ENCODE data around the gene DCAF17. TPM values are rescaled to one million over a fixed set of nuclear protein-coding genes. Genes with fewer than 3 reads are reported as not detected.
"Not testable (repeated sequence)": the region's sequence is repeated elsewhere in the genome, so short reads cannot be mapped to it uniquely, and the experiment has no call there.

DCAF17 gene
- total RNA-seq, 1 experiment from 2014 or later: 20.8 TPM

- Mint-ChIP-seq H3K36me3 (ENCODE audit: insufficient read depth, unreplicated experiment) (peaks cover 6% of the 10 kb centered on the region), H3K27me3 (ENCODE audit: insufficient read depth, unreplicated experiment) (no peaks in the 10 kb centered on the region), H3K4me1 (ENCODE audit: insufficient read depth, unreplicated experiment) (peaks cover 38% of the 10 kb centered on the region), H3K9me3 (ENCODE audit: unreplicated experiment) (no peaks in the 10 kb centered on the region), H3K4me3 (ENCODE audit: unreplicated experiment) (no peak overlapping the region), H3K27ac (ENCODE audit: low read depth, unreplicated experiment) (peak overlapping the region; percentile 5)
- no TSS peak for BruUV-seq (replicated peaks)
- TF ChIP-seq CTCF (IDR thresholded peaks at IDR 0.05; ENCODE audit: unreplicated experiment): no peak
- CTCF ChIA-PET: interaction anchor here (0.5 to 2.2 kb wide), 5 partner anchors 18 to 610 kb away, joined by 3 to 7 read pairs (median 4); partner anchors contain the start of gene GORASP2
- intact Hi-C loops (cut with micrococcal nuclease): no loop called here
- POLR2A ChIA-PET: interaction anchor here (1.0 to 5.0 kb wide), 6 partner anchors 21 to 482 kb away, joined by 3 to 53 read pairs (median 16); partner anchors contain the start of genes DCAF17, GORASP2, METTL8 and TLK1
- DNase-seq (ENCODE audit: unreplicated experiment): no peak
Measured at GRCh38 chr2:171411791-171412483, 22.1 kb upstream of the DCAF17 start.

GRCh38 chr2:171412571-171413175 is 21.4 kb upstream of the DCAF17 start:
- Mint-ChIP-seq H3K27me3 (ENCODE audit: insufficient read depth, unreplicated experiment) (no peaks in the 10 kb centered on the region), H3K4me3 (ENCODE audit: unreplicated experiment) (no peak overlapping the region), H3K36me3 (ENCODE audit: insufficient read depth, unreplicated experiment) (peaks cover 6% of the 10 kb centered on the region), H3K27ac (ENCODE audit: low read depth, unreplicated experiment) (peak overlapping the region; percentile 5), H3K9me3 (ENCODE audit: unreplicated experiment) (no peaks in the 10 kb centered on the region), H3K4me1 (ENCODE audit: insufficient read depth, unreplicated experiment) (peaks cover 35% of the 10 kb centered on the region)
- POLR2A ChIA-PET: interaction anchor here (0.6 to 3.6 kb wide), 6 partner anchors 13 to 1019 kb away, joined by 3 to 25 read pairs (median 3); partner anchors contain the start of genes DCAF17, GORASP2 and METTL8
- TF ChIP-seq CTCF (IDR thresholded peaks at IDR 0.05; ENCODE audit: unreplicated experiment): no peak
- no peak for DNase-seq (ENCODE audit: unreplicated experiment)
- no TSS peak for BruUV-seq (replicated peaks)
- intact Hi-C loops (cut with micrococcal nuclease): no loop called here
- CTCF ChIA-PET: interaction anchor here (0.7 kb wide), 4 partner anchors 26 to 1522 kb away, joined by 3 to 5 read pairs (median 4); no protein-coding TSS in a partner anchor

GRCh38 chr2:171414645-171415044 is 19.4 kb upstream of the DCAF17 start:
- intact Hi-C loops (cut with micrococcal nuclease): loop anchor here (5.0 kb wide), 3 partner anchors 47 to 427 kb away; no protein-coding TSS in a partner anchor
- ChIA-PET POLR2A (interaction anchor here (0.7 to 3.8 kb wide), 4 partner anchors 14 to 96 kb away, joined by 3 to 24 read pairs (median 4); partner anchors contain the start of genes DCAF17 and METTL8), CTCF (interaction anchor here (0.6 to 1.0 kb wide), 8 partner anchors 18 to 817 kb away, joined by 3 to 6 read pairs (median 4); partner anchors contain the start of gene TLK1)
- DNase-seq (ENCODE audit: unreplicated experiment); H3K9me3 Mint-ChIP-seq (ENCODE audit: unreplicated experiment); H3K27me3 Mint-ChIP-seq (ENCODE audit: insufficient read depth, unreplicated experiment); H3K27ac Mint-ChIP-seq (ENCODE audit: low read depth, unreplicated experiment); H3K36me3 Mint-ChIP-seq (ENCODE audit: insufficient read depth, unreplicated experiment); H3K4me3 Mint-ChIP-seq (ENCODE audit: unreplicated experiment); BruUV-seq (replicated peaks): not testable (repeated sequence)
- H3K4me1 Mint-ChIP-seq (ENCODE audit: insufficient read depth, unreplicated experiment): peaks cover 27% of the 10 kb centered on the region

- ChIA-PET POLR2A (interaction anchor here (0.6 to 3.8 kb wide), 17 partner anchors 9 to 1558 kb away, joined by 3 to 24 read pairs (median 4); partner anchors contain the start of genes DCAF17, GORASP2, METTL8 and TLK1), CTCF (interaction anchor here (0.5 to 2.8 kb wide), 40 partner anchors 9 to 460 kb away, joined by 3 to 43 read pairs (median 4); partner anchors contain the start of genes CYBRD1, DCAF17 and METTL8)
- intact Hi-C loops (cut with micrococcal nuclease): loop anchor here (1.0 to 5.0 kb wide), 6 partner anchors 49 to 443 kb away; no protein-coding TSS in a partner anchor
- peak overlapping the region; percentile 13 for H3K4me3 Mint-ChIP-seq (ENCODE audit: unreplicated experiment)
- H3K4me1 Mint-ChIP-seq (ENCODE audit: insufficient read depth, unreplicated experiment): peaks cover 13% of the 10 kb centered on the region
- H3K27ac Mint-ChIP-seq (ENCODE audit: low read depth, unreplicated experiment): no peak overlapping the region
- peaks cover 6% of the 10 kb centered on the region for H3K36me3 Mint-ChIP-seq (ENCODE audit: insufficient read depth, unreplicated experiment)
- TF ChIP-seq CTCF (IDR thresholded peaks at IDR 0.05; ENCODE audit: unreplicated experiment): peak; percentile 78
- DNase-seq (ENCODE audit: unreplicated experiment): peak; percentile 95
- H3K9me3 Mint-ChIP-seq (ENCODE audit: unreplicated experiment): no peaks in the 10 kb centered on the region
- no TSS peak for BruUV-seq (replicated peaks)
- no peaks in the 10 kb centered on the region for H3K27me3 Mint-ChIP-seq (ENCODE audit: insufficient read depth, unreplicated experiment)
Measured at GRCh38 chr2:171416009-171416926, 17.8 kb upstream of the DCAF17 start.
